COR-L47 (cell line): ENCODE measurements around the gene FSTL1.
A peak's percentile ranks its signal among the peaks of the same experiment; 100 is the strongest.

ENCODE experiments used
- DNase-seq: peaks from one replicate; lab custom pipeline; 2025; lab: John Stamatoyannopoulos, UW

Gene FSTL1

DNA sequence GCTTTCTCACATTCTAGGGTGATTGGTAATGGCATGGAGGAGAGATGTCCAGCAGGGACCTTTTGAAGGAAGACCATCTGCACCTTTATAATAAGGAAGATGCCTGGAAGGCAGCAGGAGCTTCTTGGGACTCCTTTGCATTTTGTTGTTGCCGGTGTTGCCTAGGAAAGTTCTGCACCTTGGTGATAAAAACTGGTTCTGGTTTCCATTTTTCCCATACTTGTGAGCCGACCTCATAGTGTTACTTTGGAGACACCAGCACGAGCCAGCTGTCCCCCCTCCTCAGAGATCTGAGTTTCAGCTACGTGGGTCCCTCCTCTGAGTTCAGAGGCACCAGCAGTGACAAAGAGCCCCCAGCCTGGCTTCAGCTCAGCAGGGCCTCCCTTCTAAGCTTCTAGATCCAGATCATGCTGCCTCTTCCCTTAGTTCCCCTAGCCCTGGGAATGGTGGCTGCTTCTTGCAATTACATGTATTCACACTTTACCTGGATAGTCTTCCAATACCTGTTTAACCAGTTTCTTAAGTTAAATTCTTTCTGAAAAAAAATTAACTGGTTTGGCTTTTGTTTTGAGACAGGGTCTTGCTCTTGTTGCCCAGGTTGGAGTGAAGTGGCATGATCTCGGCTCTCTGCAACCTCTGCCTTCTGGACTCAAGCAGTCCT lies 18.0 kb upstream of the FSTL1 start:
- DNase-seq: no peak

DNA sequence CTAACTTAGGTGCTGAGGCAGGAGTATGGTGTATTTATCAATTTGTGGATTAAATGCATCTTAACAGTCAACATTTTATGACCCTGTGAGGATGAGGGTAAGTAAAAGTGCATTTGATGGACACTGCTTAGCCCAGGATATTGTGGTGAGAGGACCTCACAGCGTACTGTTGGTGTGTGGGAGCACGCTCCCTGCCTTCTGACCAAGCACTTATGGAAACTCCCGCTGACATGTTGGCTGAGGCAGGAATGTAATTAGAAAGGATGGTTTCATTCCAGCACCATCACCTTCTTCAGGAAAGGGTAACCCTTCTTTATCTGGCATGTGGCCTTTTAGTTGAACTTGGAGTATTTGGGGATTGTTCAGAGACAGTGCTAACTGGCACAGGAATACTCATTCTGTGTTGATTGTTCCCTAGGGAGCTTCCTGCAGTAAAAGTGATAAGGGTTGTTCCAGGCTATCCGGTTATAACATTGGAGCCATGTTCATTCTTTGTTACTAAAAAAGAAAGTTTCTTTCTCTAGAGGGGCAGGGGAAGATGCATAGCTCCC lies 11.7 kb upstream of the FSTL1 start:
- no peak for DNase-seq

DNA sequence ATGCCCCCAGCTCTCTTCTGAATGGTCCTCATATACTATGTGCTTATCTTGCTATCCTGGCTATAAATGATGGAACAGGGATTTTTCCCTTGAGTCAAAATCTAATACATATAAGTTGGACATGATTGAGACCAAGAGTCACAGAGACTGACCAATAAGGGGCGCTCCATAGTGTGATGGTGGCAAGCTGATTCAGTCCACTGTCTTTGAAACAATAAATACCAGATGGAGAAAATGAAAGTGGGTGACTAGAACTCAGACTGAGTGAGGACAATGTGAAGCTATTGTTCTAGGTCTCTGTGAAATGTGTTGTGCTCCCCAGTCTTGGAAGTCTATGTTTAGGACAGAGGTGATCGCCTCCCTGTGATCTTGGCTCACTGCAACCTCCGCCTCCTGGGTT lies 10.6 kb upstream of the FSTL1 start:
- no peak for DNase-seq

- no peak for DNase-seq
These were observed 10.1 kb upstream of the FSTL1 start for GRCh38 chr3:120460862-120461261.

DNA sequence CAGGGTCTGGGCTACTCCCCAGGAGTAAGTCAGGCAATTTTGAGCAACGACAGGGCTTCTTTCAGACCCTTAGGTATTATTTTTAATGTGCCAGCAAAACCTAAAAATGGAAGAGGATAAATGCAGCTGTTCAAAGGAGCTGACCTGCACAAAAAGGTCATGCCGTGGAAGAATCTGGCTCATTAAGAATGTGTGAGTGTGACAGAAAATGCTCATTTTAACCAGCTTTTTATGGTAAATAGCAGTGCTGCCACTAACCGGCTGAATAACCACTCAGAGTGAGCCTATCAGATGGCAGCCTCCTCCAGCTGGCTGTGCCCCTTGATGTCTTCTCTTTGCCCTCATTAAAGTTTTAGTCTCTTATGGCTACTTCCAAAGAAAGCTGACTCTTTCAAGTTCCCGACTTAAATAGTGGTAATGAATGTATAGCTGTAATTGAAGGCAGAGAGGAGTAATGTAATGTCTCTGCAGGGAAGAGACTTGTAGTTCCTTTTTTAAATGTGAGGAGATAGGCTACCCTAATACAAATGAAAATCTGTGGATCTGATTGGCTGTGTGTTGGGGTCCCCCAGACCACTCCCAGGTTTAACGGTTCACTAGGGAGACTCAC lies 9.5 kb upstream of the FSTL1 start:
- DNase-seq: no peak

DNA sequence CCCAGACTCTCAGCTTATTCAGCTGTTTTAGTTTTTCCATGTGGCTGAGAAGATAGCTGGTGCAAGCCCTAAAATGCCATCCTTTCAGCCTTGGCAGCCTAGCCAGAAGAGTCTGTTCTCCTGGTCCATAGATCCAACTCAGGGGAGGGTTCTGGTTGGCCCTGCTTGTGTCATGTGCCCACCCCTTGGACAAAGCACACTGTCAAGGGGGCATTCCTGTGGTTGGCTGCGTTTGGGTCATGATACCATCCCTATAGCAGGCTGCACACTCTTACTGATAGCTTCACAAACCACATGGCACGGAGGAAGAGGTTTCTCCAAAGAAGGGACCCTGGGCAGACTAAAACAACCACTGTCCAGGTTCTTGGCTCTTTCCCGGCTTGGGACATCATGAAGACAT lies 8.4 kb upstream of the FSTL1 start:
- DNase-seq: no peak

DNA sequence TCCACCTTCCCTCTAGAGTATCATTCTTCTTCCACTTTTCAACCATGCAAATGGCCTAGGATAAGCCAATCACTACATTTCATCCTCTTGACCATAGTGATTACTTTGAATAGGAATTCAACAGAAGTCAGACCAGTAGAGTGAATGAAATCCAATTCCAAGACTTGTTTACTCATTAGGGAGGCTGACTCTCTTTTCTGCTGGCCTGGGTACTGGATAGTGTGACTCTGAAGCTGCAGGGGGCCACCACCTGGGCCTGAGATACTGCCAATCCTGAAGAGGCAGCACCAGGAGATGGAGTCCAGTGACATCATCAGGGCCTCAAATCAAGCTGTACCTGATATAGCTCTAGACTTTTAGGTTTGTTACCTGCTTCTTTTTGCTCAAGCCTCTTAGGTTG lies 7.0 kb upstream of the FSTL1 start:
- peak; percentile 34 for DNase-seq

DNA sequence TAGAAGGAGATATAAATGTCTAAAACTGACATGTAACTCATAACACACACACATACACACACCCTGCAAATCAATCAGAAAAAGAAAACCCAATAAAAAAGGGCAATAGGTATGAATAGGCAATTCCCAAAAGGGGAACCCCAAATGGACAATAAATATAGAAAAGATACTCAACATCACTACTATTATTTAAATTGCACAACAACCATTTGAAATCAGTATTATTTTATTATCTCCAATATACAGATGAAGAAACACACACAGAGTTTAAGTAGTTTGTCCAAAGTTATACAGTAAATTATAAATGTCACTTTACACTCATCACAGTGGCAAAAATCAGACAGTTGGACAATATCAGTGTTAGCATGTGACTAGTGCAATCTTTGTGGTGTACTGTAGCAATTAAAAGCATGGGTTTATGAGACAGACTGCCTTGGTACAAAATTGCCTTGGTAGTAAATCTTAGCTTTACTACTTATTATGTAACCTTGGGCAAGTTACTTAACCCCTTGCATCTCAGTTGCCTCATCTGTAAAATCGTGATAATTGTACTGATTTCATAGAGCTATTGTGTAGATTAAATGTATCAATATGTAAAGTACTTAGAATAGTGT lies 3.4 kb upstream of the FSTL1 start:
- no peak for DNase-seq

DNA sequence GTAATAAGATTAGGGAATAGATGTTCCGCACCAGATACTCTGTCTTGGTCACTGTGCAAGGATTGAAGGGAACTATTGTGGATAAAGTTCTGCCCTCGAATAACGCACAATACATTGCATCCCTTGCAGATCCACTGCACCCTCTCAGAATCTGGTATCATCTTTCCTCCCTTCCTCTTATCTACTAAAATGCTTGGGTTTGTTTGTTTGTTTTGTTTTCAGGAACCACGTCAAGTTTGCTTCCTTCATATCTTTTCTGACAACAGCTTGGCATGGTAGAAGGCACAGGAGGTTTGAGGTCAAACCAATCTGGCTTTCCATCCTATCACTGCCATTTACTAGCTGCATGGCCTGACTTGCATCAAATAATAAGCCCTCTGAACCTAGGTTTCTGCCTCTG lies 2.0 kb upstream of the FSTL1 start:
- no peak for DNase-seq

DNA sequence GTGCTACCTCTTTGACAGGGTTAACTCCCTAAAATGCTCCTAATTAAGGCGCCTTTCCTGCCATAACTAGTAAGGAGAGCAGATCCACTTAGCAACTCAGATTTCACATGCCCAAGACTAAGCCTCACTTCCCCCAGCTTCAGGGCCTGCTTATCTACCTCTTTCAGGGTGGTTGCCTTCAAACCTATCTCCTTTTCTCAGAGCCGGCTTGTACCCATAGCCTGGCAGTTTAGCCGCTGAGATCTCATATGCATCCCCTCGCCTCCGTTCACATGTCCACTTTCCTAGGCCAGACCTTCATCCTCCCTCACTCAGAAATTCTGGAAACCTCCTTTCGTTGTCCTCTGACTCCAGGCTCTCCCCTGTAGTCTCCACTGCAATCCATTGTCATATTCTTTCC lies 1.0 kb upstream of the FSTL1 start:
- no peak for DNase-seq

GRCh38 chr3:120451272-120451761 lies 525 bp upstream of the FSTL1 start:
- DNase-seq: no peak

- peak; percentile 27 for DNase-seq
These were observed 842 bp downstream of the FSTL1 start for GRCh38 chr3:120449701-120450599.

- no peak for DNase-seq
These were observed 1.5 kb downstream of the FSTL1 start for GRCh38 chr3:120449251-120449650.

- no peak for DNase-seq
These were observed 2.0 kb downstream of the FSTL1 start for GRCh38 chr3:120448756-120449155.

GRCh38 chr3:120446891-120447668 lies 3.7 kb downstream of the FSTL1 start:
- no peak for DNase-seq

DNA sequence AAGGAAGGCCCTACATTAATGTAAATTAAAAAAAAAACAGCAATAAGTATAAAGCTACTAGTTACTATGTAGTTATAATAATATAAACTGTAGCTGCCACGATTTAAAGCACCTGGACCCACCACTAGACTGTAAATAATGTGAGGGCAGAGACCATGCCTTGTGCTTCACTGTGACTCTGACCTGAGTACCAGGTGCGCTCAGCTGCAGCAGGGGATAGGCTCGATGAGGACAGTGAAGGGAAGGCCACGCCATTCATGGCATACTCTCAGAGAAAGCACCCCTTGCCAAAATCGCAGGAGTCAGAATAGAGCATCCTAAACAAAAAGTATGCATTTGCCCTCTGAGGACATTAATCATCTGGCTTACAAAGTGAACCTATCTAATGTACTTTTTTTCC lies 5.1 kb downstream of the FSTL1 start:
- DNase-seq: no peak

GRCh38 chr3:120443626-120444123 lies 7.1 kb downstream of the FSTL1 start:
- no peak for DNase-seq

GRCh38 chr3:120442975-120443517 lies 7.7 kb downstream of the FSTL1 start:
- DNase-seq: no peak

- DNase-seq: no peak
These were observed 9.0 kb downstream of the FSTL1 start for GRCh38 chr3:120441776-120442175.

GRCh38 chr3:120440762-120441161 lies 10.0 kb downstream of the FSTL1 start:
- no peak for DNase-seq
